ENCODE measurements around the gene OTULIN.

DNA sequence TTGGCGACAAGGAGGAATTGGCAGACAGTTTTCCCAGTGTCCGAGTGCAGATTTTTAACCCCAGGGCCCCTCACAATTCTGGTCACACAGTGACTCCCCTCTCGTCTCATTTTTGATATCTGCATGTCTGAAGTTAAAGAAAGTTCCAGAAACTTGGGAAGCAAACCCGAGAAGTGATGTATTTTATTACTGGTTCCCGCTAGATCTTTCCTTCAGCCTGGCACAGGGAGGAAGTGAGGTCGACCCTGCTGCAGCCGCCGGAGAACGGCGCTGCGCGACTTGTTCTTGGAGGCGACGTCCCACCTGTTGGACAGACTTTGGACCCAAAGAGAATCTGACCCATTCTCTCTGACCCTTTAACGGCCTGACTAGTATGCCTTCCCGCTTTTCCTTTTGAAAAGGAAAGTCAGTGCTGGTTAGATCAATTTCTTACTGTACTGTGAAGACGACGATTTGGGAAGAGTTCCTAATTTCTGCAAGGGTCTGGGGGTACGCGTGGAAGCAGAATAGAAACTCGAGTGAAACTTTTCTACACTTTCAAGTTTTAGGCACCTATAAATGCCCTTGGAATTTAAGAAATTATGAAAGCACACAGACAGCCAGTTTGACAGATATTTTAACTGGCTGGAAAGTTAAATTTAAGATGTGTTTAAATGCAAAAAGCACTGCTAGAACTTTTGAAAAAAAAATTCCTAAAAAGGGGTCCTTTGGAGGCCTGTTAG is 744 bp downstream of the OTULIN start:
- TF ChIP-seq, protein P1, sequence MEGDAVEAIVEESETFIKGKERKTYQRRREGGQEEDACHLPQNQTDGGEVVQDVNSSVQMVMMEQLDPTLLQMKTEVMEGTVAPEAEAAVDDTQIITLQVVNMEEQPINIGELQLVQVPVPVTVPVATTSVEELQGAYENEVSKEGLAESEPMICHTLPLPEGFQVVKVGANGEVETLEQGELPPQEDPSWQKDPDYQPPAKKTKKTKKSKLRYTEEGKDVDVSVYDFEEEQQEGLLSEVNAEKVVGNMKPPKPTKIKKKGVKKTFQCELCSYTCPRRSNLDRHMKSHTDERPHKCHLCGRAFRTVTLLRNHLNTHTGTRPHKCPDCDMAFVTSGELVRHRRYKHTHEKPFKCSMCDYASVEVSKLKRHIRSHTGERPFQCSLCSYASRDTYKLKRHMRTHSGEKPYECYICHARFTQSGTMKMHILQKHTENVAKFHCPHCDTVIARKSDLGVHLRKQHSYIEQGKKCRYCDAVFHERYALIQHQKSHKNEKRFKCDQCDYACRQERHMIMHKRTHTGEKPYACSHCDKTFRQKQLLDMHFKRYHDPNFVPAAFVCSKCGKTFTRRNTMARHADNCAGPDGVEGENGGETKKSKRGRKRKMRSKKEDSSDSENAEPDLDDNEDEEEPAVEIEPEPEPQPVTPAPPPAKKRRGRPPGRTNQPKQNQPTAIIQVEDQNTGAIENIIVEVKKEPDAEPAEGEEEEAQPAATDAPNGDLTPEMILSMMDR (IDR thresholded peaks at IDR 0.05) = no peak
- TF ChIP-seq, protein P2, sequence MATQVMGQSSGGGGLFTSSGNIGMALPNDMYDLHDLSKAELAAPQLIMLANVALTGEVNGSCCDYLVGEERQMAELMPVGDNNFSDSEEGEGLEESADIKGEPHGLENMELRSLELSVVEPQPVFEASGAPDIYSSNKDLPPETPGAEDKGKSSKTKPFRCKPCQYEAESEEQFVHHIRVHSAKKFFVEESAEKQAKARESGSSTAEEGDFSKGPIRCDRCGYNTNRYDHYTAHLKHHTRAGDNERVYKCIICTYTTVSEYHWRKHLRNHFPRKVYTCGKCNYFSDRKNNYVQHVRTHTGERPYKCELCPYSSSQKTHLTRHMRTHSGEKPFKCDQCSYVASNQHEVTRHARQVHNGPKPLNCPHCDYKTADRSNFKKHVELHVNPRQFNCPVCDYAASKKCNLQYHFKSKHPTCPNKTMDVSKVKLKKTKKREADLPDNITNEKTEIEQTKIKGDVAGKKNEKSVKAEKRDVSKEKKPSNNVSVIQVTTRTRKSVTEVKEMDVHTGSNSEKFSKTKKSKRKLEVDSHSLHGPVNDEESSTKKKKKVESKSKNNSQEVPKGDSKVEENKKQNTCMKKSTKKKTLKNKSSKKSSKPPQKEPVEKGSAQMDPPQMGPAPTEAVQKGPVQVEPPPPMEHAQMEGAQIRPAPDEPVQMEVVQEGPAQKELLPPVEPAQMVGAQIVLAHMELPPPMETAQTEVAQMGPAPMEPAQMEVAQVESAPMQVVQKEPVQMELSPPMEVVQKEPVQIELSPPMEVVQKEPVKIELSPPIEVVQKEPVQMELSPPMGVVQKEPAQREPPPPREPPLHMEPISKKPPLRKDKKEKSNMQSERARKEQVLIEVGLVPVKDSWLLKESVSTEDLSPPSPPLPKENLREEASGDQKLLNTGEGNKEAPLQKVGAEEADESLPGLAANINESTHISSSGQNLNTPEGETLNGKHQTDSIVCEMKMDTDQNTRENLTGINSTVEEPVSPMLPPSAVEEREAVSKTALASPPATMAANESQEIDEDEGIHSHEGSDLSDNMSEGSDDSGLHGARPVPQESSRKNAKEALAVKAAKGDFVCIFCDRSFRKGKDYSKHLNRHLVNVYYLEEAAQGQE (IDR thresholded peaks at IDR 0.05; ENCODE audit: low read depth, low read length) = no peak
- TF ChIP-seq RAD21 (IDR thresholded peaks at IDR 0.05; ENCODE audit: low read length) = no peak

Measured in SK-N-SH (cell line).